ENCODE results near the gene ZMYND19.

DNA sequence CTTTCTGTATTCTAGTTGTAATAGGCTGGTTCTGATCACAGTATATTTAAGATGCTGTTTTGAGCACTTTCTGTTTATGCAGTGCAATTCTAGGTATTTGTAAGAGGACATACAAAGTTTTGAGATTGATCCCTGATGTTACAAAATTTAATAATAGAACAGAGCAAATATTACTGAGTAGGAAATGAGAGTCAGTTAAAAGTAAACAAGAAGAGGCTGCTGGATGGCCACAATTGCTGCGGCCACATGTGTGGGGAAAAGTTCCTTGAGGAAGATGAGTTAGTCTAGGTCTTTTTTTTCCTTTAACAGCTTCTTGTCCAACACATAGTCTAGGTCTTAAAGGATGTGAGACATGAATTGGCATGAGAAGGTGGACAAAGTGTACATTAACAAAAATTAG, 39.8 kb upstream of the ZMYND19 start:
- TF ChIP-seq, protein P1, sequence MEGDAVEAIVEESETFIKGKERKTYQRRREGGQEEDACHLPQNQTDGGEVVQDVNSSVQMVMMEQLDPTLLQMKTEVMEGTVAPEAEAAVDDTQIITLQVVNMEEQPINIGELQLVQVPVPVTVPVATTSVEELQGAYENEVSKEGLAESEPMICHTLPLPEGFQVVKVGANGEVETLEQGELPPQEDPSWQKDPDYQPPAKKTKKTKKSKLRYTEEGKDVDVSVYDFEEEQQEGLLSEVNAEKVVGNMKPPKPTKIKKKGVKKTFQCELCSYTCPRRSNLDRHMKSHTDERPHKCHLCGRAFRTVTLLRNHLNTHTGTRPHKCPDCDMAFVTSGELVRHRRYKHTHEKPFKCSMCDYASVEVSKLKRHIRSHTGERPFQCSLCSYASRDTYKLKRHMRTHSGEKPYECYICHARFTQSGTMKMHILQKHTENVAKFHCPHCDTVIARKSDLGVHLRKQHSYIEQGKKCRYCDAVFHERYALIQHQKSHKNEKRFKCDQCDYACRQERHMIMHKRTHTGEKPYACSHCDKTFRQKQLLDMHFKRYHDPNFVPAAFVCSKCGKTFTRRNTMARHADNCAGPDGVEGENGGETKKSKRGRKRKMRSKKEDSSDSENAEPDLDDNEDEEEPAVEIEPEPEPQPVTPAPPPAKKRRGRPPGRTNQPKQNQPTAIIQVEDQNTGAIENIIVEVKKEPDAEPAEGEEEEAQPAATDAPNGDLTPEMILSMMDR (IDR thresholded peaks at IDR 0.05), result no peak
- no peak for TF ChIP-seq POLR2A (IDR thresholded peaks at IDR 0.05)

All from adrenal gland (tissue), 5 donors.